WTC11 (cell line): ENCODE results near the gene LHFPL6. TPM values are rescaled to one million over a fixed set of nuclear protein-coding genes. Genes with fewer than 3 reads are reported as not detected.

ENCODE experiments used
- ATAC-seq: fragments of 200-7000 bp; cut with Tn5 transposase; 2 replicates; pipeline ENCODE4 v1.10.0; 2021; ENCODE audit warnings: mild to moderate bottlenecking, moderate library complexity
- Bru-seq: library from RNA; stranded (reverse); fragments of 400-500 nt; gene quantifications from one replicate; lab custom pipeline; 2021; lab: Mats Ljungman, UMichigan
- CTCF ChIA-PET: fragments of 300-600 bp; sonication (Branson Sonifier 250); formaldehyde crosslinking; loops from one replicate; lab custom pipeline; 2021; ENCODE audit warnings: antibody characterized with exemption; lab: Charles Lee
- POLR2A ChIA-PET: fragments of 350-600 bp; sonication (Branson Sonifier 250); formaldehyde crosslinking; loops from one replicate; lab custom pipeline; 2021; ENCODE audit warnings: antibody characterized with exemption; lab: Charles Lee
- DNase-seq: peaks from one replicate; pipeline ENCODE4 v3.0.0; 2021; ENCODE audit warnings: low spot score
- H3K27ac Mint-ChIP-seq: 2 replicates; pipeline ENCODE4 v1.8.0; 2021; ENCODE audit warnings: mixed read lengths
- H3K27me3 Mint-ChIP-seq: 2 replicates; pipeline ENCODE4 v1.8.0; 2021; ENCODE audit warnings: low read depth, mild to moderate bottlenecking, moderate library complexity, mixed read lengths
- H3K36me3 Mint-ChIP-seq: 2 replicates; pipeline ENCODE4 v1.8.0; 2021; ENCODE audit warnings: mixed read lengths
- H3K4me1 Mint-ChIP-seq: 2 replicates; pipeline ENCODE4 v1.8.0; 2022; ENCODE audit warnings: mixed read lengths
- H3K4me3 Mint-ChIP-seq: 2 replicates; pipeline ENCODE4 v1.8.0; 2021; ENCODE audit warnings: mild to moderate bottlenecking, moderate library complexity, mixed read lengths
- H3K9me3 Mint-ChIP-seq: 2 replicates; pipeline ENCODE4 v1.8.0; 2021; ENCODE audit warnings: mixed read lengths
- ARID4B ChIP-seq: sonication (generic); formaldehyde crosslinking; IDR thresholded peaks from 2 replicates; pipeline ENCODE4 v1.8.0; 2023; ENCODE audit warnings: missing genetic modification reagents, mild to moderate bottlenecking, borderline replicate concordance
- ETV6 ChIP-seq: sonication (generic); formaldehyde crosslinking; IDR thresholded peaks from 2 replicates; pipeline ENCODE4 v1.8.1; 2022; ENCODE audit warnings: mild to moderate bottlenecking, missing genetic modification reagents
- FOXJ3 ChIP-seq: sonication (generic); formaldehyde crosslinking; IDR thresholded peaks from 2 replicates; pipeline ENCODE4 v1.9.0; 2021; ENCODE audit warnings: missing genetic modification reagents, mild to moderate bottlenecking, borderline replicate concordance
- FOXK1 ChIP-seq: sonication (generic); formaldehyde crosslinking; IDR thresholded peaks from 2 replicates; pipeline ENCODE4 v1.8.0; 2022; ENCODE audit warnings: mild to moderate bottlenecking, moderate library complexity, missing genetic modification reagents
- GABPB1 ChIP-seq: sonication (generic); formaldehyde crosslinking; IDR thresholded peaks from 2 replicates; pipeline ENCODE4 v1.8.1; 2023; ENCODE audit warnings: mild to moderate bottlenecking, missing genetic modification reagents
- HMGXB4 ChIP-seq: sonication (generic); formaldehyde crosslinking; IDR thresholded peaks from 2 replicates; pipeline ENCODE4 v1.8.1; 2023; ENCODE audit warnings: mild to moderate bottlenecking, moderate library complexity, missing genetic modification reagents
- IRF1 ChIP-seq: sonication (generic); formaldehyde crosslinking; IDR thresholded peaks from 2 replicates; pipeline ENCODE4 v1.8.0; 2023; ENCODE audit warnings: missing genetic modification reagents
- NR3C1 ChIP-seq: sonication (generic); formaldehyde crosslinking; conservative IDR thresholded peaks from 2 replicates; pipeline ENCODE4 v1.8.1; 2023; ENCODE audit warnings: low read depth, mild to moderate bottlenecking, missing genetic modification reagents
- TP53 ChIP-seq: sonication (generic); formaldehyde crosslinking; IDR thresholded peaks from 2 replicates; pipeline ENCODE4 v1.8.1; 2023; ENCODE audit warnings: mild to moderate bottlenecking, missing genetic modification reagents
- ZNF416 ChIP-seq: fragments of 250-450 bp; sonication (Bioruptor Pico); IDR thresholded peaks from 2 replicates; pipeline ENCODE4 v1.9.0; 2021; ENCODE audit warnings: mild to moderate bottlenecking, inconsistent platforms
- ZNF425 ChIP-seq: fragments of 250-450 bp; sonication (Bioruptor Pico); conservative IDR thresholded peaks from 2 replicates; pipeline ENCODE4 v1.9.0; 2021; ENCODE audit warnings: mild to moderate bottlenecking
- long read RNA-seq, 3 experiments: library from RNA in 1 of 3; library from capped mRNA in 1 of 3; library from polyadenylated mRNA in 1 of 3; unstranded in 2 of 3; stranded (forward) in 1 of 3; transcript quantifications; one replicate each; pipeline ENCODE4 v2.0.0, GENCODE V29; 2021
- total RNA-seq: library from RNA; stranded (reverse); gene quantifications from 3 replicates; pipeline ENCODE4 v1.2.3, GENCODE V29; 2021
- TF ChIP-seq, protein P1 (sequence below): sonication (generic); formaldehyde crosslinking; IDR thresholded peaks from 2 replicates; pipeline ENCODE4 v1.8.0; 2022; ENCODE audit warnings: mild to moderate bottlenecking, missing genetic modification reagents
- TF ChIP-seq, protein P2 (sequence below): sonication (generic); formaldehyde crosslinking; IDR thresholded peaks from 2 replicates; pipeline ENCODE4 v1.8.1; 2022; ENCODE audit warnings: low read depth, mild to moderate bottlenecking, moderate library complexity, missing genetic modification reagents, borderline replicate concordance
- TF ChIP-seq, protein P3 (sequence below): sonication (generic); formaldehyde crosslinking; conservative IDR thresholded peaks from 2 replicates; pipeline ENCODE4 v1.8.1; 2023; ENCODE audit warnings: mild to moderate bottlenecking, low read depth, missing genetic modification reagents, moderate library complexity
- TF ChIP-seq, protein P4 (sequence below): sonication (generic); formaldehyde crosslinking; IDR thresholded peaks from 2 replicates; pipeline ENCODE4 v1.8.0; 2022; ENCODE audit warnings: mild to moderate bottlenecking, missing genetic modification reagents

Gene LHFPL6
- total RNA-seq (1.4 to 4.5 TPM (median 2.1 TPM) in 3 replicates), Bru-seq, nascent RNA (percentile 36 among the genes with signal in this experiment)
- long read RNA-seq, experiment 1, partial matches to known transcripts: 0 of 7 reads
- long read RNA-seq, experiment 1, other reads (novel, unspliced or antisense): 7 of 7 reads
- long read RNA-seq, experiment 2: 0 reads
- long read RNA-seq, experiment 3, partial matches to known transcripts: 0 of 4 reads
- long read RNA-seq, experiment 3, other reads (novel, unspliced or antisense): 3 of 4 reads

DNA sequence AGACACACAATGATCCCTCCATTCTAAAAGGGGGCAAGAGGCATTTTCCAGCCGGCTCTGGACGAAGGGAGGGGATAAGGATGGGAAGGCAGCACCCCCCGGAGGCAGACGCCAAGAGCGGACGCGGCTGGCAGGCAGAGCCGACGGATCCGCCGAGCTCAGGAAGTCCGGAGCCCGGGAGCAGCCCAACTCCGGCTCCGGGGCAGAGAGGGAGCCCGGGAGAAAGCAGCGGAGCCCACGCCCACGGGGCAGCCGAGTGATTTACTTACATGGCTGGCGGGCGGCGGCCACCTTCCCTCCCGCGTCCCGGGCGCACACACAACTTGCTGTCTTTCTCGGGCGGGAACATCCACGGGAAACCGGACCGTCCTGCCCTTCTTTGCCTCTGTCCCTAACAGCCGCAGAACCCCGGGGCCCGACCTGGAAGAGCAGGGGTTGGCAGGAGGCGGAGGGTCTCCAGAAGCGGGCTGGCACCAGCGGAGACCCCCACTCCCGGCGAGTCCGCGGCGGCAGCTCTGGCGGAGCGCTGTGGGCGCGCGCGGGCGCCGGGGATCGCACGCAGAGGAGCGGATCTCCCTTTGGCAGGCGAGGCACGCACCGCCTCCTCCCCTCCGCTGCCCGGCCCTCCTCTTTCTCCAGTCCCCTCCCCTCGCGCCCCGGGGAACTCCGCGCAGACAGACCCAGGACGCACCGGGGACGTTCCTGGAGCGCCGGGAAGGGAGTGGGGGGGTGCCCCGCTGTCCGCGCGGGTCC is at the start of gene LHFPL6:
Gene LHFPL6 (minus strand): TSS at position 580 of the 753 bp plus-strand sequence.
- H3K4me1 Mint-ChIP-seq: peaks cover 15% of the 10 kb centered on the region
- peak; percentile 79 for DNase-seq
- peak within 1 kb of the TSS; percentile 88 for H3K4me3 Mint-ChIP-seq
- no peak within 1 kb of the TSS for H3K27ac Mint-ChIP-seq
- peak; percentile 51; the same call in 1 of the 2 replicates for TF ChIP-seq ETV6 (CRISPR knock-in tag)
- peak; percentile 65; the same call in 1 of the 2 replicates for TF ChIP-seq ARID4B (CRISPR knock-in tag)
- no peak for TF ChIP-seq FOXJ3 (CRISPR knock-in tag)
- TF ChIP-seq, protein P1, sequence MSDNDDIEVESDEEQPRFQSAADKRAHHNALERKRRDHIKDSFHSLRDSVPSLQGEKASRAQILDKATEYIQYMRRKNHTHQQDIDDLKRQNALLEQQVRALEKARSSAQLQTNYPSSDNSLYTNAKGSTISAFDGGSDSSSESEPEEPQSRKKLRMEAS (CRISPR knock-in tag): peak; percentile 35; the same call in 1 of the 2 replicates
- 0 out of 2 replicates have a peak, but pooled peaks have one; percentile 11 for TF ChIP-seq FOXK1 (CRISPR knock-in tag)
- peak; percentile 83 for TF ChIP-seq HMGXB4
- TF ChIP-seq, all 79 proteins: peak for 5
- peak; percentile 84 for ATAC-seq
- POLR2A ChIA-PET: no interaction called here
- H3K36me3 Mint-ChIP-seq: no peaks in the 10 kb centered on the region
- no peaks in the 10 kb centered on the region for H3K9me3 Mint-ChIP-seq
- CTCF ChIA-PET: interaction anchor here (0.6 to 3.0 kb wide), 12 partner anchors 9 to 283 kb away, joined by 3 to 32 read pairs (median 5); no protein-coding TSS in a partner anchor
- peaks cover 75% of the 10 kb centered on the region for H3K27me3 Mint-ChIP-seq

- H3K4me1 Mint-ChIP-seq: no peaks in the 10 kb centered on the region
- H3K4me3 Mint-ChIP-seq: no peak overlapping the region
- no peak for ATAC-seq
- ChIA-PET POLR2A (no interaction called here), CTCF (no interaction called here)
- H3K36me3 Mint-ChIP-seq: no peaks in the 10 kb centered on the region
- no peak for DNase-seq
- no peaks in the 10 kb centered on the region for H3K9me3 Mint-ChIP-seq
- peaks cover 5% of the 10 kb centered on the region for H3K27me3 Mint-ChIP-seq
- H3K27ac Mint-ChIP-seq: no peak overlapping the region
- TF ChIP-seq ZNF416 (CRISPR knock-in tag) (no peak), NR3C1 (no peak), TP53 (CRISPR knock-in tag) (no peak), GABPB1 (CRISPR knock-in tag) (no peak), IRF1 (CRISPR knock-in tag) (no peak), ZNF425 (CRISPR knock-in tag) (no peak)
- TF ChIP-seq, protein P2, sequence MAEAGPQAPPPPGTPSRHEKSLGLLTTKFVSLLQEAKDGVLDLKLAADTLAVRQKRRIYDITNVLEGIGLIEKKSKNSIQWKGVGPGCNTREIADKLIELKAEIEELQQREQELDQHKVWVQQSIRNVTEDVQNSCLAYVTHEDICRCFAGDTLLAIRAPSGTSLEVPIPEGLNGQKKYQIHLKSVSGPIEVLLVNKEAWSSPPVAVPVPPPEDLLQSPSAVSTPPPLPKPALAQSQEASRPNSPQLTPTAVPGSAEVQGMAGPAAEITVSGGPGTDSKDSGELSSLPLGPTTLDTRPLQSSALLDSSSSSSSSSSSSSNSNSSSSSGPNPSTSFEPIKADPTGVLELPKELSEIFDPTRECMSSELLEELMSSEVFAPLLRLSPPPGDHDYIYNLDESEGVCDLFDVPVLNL (CRISPR knock-in tag): no peak
- TF ChIP-seq, protein P3, sequence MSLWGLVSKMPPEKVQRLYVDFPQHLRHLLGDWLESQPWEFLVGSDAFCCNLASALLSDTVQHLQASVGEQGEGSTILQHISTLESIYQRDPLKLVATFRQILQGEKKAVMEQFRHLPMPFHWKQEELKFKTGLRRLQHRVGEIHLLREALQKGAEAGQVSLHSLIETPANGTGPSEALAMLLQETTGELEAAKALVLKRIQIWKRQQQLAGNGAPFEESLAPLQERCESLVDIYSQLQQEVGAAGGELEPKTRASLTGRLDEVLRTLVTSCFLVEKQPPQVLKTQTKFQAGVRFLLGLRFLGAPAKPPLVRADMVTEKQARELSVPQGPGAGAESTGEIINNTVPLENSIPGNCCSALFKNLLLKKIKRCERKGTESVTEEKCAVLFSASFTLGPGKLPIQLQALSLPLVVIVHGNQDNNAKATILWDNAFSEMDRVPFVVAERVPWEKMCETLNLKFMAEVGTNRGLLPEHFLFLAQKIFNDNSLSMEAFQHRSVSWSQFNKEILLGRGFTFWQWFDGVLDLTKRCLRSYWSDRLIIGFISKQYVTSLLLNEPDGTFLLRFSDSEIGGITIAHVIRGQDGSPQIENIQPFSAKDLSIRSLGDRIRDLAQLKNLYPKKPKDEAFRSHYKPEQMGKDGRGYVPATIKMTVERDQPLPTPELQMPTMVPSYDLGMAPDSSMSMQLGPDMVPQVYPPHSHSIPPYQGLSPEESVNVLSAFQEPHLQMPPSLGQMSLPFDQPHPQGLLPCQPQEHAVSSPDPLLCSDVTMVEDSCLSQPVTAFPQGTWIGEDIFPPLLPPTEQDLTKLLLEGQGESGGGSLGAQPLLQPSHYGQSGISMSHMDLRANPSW (CRISPR knock-in tag): no peak
- TF ChIP-seq, protein P4, sequence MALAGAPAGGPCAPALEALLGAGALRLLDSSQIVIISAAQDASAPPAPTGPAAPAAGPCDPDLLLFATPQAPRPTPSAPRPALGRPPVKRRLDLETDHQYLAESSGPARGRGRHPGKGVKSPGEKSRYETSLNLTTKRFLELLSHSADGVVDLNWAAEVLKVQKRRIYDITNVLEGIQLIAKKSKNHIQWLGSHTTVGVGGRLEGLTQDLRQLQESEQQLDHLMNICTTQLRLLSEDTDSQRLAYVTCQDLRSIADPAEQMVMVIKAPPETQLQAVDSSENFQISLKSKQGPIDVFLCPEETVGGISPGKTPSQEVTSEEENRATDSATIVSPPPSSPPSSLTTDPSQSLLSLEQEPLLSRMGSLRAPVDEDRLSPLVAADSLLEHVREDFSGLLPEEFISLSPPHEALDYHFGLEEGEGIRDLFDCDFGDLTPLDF: no peak
These were observed 43.1 kb upstream of the LHFPL6 start for GRCh38 chr13:39646122-39646521.
